Measurements from ENCODE around the gene GNA12.

Gene GNA12

DNA sequence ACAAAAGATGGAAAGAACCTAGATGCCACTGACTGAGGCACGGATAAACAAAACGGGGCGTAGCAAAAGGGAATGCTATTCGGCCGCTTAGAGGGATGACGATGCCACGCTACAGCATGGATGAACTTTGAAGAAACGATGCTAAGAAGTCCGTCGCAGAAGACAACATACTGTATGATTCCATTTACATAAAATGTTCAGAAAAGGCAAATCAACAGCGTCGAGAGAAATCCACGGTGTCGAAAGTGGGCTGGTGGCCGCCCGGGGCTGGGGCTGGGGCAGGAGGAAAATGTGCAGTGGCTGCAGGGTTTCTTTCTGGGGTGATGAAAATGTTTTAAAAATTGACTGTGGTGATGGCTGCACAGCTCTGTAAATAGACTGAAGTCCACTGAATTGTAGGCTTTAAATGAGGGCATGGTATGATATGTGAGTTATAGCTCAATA lies 24.1 kb downstream of the GNA12 start:
- no peak for DNase-seq (ENCODE audit: low read depth, low spot score)
- H3K27ac ChIP-seq, result peak overlapping the region; percentile 97

DNA sequence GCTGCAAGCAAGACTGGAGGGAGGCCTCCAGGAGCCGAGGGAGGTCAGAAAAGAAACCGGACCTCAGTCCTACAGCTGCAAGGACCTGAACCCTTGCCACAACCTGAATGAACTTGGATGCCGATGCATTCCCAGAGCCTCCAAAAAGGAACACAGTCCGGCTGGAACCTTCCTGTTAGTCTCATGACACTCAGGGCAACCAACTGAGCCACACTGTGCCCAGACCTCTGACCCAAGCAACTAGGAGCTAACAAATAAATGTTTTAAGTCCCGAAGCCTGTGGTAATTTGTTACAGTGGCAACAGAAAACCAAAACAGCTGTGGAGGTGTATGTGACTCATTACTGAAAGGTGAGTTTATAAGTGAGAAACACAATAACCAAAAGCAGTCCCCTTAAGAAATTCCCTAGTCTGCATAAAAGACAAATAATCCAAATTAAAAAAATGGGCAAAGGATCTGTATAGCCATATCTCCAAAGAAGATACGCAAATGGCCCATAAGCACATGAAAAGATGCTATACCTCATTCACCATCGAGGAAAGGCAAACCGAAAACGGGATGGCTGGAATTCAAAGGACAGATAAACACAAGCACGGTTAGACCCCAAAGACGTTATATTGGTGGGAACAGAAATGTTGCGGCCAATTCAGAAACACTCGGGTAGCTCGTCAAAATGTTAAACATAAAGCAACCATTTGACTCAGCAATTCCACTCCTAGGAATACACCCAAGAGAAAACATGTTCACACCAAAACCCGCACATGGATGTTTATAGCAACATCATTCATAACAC lies 24.8 kb downstream of the GNA12 start:
- DNase-seq (ENCODE audit: low read depth, low spot score), result no peak
- H3K27ac ChIP-seq, result peak overlapping the region; percentile 97

DNA sequence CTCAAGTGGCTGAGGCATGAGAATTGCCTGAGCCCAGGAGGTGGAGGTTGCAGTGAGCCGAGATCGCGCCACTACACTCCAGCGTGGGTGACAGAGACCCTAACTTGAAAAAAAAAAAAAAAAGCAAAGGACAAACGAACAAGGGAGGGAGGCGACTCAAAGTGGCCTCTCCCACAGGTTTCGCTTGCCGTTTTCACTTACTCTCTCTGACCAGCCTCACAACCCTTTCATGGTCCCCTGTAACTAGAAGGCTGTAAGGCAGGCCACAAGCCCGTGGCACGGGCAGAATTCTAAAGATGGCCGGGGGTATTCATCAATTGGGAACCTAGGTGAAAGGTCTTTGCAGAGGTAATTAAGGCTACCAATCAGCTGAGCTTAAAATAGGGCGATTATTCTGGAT lies 25.5 kb downstream of the GNA12 start:
- no peak overlapping the region for H3K27ac ChIP-seq
- no peak for DNase-seq (ENCODE audit: low read depth, low spot score)

GRCh38 chr7:2818121-2818520 lies 26.0 kb downstream of the GNA12 start:
- DNase-seq (ENCODE audit: low read depth, low spot score), result no peak
- no peak overlapping the region for H3K27ac ChIP-seq

- DNase-seq (ENCODE audit: low read depth, low spot score), result no peak
- no peak overlapping the region for H3K27ac ChIP-seq
Observed at GRCh38 chr7:2817456-2817855, 26.7 kb downstream of the GNA12 start.

DNA sequence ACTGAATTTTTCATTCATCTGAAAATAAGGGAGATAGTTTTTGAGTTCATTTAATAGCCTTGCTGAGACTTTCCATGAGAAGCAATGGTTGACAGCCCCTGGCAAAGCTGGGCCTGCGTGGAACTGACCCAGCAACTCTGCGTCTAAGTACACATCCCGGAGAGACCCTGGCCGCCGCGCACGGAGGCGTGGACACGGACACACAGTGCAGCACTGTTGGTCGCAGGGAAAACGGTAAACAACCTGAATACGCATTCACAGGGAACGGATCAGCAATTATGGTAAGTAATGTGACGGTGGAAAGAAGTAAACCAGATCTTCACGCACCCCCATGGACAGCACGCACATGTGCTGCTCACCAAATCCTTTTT lies 28.2 kb downstream of the GNA12 start:
- no peak for DNase-seq (ENCODE audit: low read depth, low spot score)
- no peak overlapping the region for H3K27ac ChIP-seq

DNA sequence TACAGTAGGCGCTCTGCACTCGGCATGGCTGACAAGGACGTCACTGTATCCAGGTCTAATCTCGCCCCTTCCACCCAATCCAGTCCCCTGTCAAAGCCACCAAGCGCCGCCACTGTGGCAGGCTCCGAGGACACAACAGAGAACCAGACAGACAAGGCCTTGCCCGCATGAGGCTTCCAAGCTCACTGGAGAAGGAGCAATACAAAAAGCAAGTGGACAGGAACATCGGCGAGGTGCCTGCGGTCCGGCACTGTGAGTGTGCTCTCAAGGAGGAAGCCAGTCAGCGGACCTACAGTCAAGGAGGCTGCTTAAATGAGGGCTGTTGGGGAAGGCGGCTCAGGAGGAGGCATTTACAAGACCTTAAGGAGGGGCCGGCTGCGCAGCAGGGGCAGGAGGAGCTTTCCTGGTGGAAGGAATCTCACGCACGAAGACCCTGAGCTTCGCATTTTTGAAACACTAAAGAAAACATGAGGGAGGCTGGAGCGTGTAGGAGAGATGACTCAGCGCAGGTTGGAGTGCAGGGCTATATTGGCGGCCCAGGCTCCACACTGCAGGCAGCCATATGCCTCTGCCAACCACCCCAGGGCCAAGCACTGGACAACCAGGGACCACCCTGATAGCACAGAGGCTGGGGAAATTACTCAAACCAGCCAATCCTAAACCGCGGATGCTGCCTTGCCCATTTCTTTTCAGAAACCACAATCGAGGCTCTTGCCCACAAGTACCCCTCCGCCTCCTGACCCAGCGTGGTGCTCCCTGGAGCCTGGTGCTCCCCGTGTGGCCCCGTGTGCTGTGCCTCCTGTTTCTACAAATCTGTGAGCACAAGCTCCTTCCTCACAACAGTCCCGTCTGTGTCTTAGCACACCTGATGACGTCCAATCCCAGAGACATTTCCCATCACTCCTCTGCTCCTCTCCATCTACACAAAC lies 28.9 kb downstream of the GNA12 start:
- H3K27ac ChIP-seq, result no peak overlapping the region
- DNase-seq (ENCODE audit: low read depth, low spot score), result no peak

GRCh38 chr7:2814186-2814945 lies 29.7 kb downstream of the GNA12 start:
- no peak overlapping the region for H3K27ac ChIP-seq
- DNase-seq (ENCODE audit: low read depth, low spot score), result no peak

- no peak overlapping the region for H3K27ac ChIP-seq
Observed at GRCh38 chr7:2813350-2814185, 30.5 kb downstream of the GNA12 start.

DNA sequence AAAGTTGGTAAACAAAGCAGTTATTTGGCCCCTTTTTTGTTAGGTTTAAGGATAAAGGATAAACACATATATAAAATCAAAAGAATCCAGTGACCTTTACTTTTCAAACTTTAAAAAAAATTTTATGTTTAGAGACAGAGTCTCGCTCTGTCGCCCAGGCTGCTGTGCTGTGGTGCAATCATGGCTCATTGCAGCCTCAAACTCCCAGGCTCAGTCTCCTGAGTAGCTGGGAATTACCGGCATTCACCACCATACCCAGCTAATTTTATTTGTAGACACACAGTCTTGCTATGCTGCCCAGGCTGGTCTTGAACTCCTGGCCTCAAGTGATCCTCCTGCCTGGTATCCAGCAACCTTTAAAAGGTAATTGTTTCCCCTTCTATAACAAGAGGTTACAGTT lies 31.3 kb downstream of the GNA12 start:
- DNase-seq (ENCODE audit: low read depth, low spot score), result no peak
- H3K27ac ChIP-seq, result no peak overlapping the region

More at GRCh38 chr7:2813350-2814185, 30.5 kb downstream of the GNA12 start:
- no peak for DNase-seq (ENCODE audit: low read depth, low spot score)

DNA sequence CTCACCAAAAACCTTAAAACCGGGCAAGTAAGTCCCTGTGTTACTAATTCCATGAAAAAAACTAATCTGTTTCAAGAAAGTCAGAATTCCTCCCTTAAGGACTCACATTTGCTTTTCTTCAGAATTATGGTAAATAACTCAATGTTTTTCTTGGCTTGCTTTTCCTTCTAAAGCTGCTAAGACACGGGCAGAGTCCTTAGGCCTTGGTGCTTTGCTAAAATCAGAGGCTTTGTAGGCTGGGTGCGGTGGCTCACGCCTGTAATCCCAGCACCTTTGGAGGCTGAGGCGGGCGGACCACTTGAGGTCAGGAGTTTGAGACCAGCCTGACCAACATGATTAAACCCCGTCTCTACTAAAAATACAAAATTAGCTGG lies 32.0 kb downstream of the GNA12 start:
- DNase-seq (ENCODE audit: low read depth, low spot score), result no peak
- H3K27ac ChIP-seq, result no peak overlapping the region

- DNase-seq (ENCODE audit: low read depth, low spot score), result no peak
- no peak overlapping the region for H3K27ac ChIP-seq
Observed at GRCh38 chr7:2811476-2812113, 32.5 kb downstream of the GNA12 start.

DNA sequence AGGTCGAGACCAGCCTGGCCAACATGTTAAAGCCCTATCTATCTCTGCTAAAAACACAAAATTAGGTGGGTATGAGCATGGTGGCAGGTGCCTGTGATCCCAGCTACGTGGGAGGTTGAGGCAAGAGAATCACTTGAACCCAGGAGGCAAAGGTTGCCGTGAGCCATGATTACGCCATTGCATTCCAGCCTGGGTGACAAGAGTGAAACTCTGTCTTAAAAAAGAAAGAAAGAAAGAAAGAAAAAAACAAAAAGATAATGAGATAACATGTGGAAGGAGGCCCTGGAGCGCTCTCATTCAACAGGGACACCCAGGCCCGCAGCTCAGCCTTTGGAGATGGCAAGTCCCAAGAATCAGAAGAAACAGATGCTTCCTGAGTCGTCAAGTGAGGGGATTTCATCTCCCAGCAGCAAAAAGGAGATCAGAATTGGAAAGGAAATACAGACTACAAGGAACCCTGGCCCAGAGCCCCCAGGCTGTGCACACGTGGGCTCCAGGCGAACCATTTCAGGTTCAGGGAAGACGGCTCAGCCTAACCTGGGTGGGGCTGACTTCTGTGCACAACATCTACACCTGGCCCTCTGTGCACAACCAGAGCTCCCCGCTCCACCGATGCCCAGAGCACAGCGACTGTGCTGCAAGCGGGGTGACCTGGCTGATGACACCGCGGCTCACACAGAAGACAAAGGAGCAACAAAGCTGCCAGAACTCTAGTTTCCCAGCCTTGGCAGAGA lies 33.3 kb downstream of the GNA12 start:
- no peak overlapping the region for H3K27ac ChIP-seq
- DNase-seq (ENCODE audit: low read depth, low spot score), result no peak

- no peak overlapping the region for H3K27ac ChIP-seq
- DNase-seq (ENCODE audit: low read depth, low spot score), result no peak
Observed at GRCh38 chr7:2809903-2810625, 34.0 kb downstream of the GNA12 start.

DNA sequence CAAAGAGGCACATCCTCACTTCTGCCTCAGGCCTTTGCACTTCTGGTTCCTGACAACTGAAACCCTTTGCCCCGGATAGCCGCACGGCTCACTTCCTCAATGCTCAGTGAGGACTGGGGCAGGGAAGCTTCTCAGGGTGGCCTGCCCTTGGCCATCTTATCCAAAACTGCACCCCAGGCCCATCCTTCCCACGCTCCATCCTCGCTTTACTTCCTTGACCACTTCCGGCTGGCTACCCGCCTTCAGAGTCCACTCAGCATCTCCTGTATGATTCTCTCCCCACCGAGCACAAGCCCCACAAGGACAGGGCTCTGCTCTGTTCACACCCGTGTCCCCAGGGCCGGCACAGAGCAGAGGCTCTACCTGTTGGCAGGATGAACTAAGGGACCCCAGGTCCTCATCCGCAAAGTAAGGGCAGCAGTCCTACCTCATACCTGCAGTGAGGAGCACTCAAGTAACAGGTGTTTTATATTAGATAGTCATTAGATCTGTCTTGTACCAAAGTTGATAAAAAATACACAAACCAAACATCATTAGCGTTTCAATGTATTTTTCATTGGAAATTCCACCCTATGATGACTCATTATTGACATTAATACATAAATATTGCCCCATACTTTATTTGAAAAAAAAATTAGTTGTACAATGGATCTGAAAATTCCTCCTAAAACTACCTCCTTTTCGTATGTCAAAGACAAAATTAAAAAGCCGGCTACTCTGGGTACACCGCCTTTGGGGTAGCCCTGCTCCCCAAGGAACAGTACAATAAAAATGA lies 35.0 kb downstream of the GNA12 start:
- DNase-seq (ENCODE audit: low read depth, low spot score), result no peak
- H3K27ac ChIP-seq, result no peak overlapping the region

DNA sequence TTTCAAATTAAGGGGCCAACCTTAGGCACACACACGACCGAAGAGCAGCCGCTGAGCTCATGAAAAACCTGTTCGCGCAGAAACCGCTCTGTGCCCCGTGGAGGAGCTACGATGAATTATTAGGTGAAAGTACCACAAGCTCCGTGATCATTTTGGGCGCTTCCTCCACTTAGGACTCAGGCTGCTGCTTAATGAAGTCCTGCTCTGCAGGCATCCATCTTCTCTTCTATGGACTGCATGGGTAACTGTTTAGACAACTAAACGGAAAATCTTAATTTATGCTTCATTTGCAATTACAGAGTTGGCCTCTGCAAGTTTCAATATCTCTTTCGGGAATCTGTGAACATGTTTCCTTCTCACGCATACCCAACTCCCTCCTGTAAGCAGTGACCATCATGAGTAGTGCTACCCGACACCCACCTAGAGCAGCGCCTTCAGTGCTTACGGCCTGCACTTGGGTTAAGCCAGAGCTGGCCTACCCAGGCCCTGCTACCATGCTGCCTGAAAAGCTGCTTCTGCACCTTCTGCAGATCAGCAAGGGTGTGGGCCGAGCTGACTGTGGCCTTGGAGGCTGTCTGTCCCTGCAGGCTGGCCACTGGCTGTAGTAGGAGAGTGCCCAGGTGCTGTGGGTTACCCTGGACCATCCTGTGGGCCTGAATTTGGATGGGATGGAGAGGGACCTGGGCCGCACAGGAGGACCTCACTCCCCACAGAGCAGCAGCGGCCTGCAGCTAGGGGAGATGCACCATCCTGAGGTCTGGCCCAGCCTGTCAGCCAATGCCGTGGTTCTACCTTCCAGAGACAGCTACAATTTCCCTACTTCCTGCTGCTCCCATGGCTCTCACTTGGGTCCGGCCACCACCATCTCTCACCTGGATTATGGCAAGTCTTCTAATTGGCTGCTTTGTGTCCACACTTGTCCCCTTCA lies 36.0 kb downstream of the GNA12 start:
- no peak for DNase-seq (ENCODE audit: low read depth, low spot score)
- no peak overlapping the region for H3K27ac ChIP-seq
